Fibroblast of the conjunctiva (primary cell): ENCODE data around the gene LAD1.
A peak's percentile ranks its signal among the peaks of the same experiment; 100 is the strongest.

Experiments used
- DNase-seq: peaks from one replicate; pipeline ENCODE4 v3.0.0-alpha.2; 2010; ENCODE audit warnings: low read depth

LAD1 gene

GRCh38 chr1:201363467-201363866 is 35.7 kb downstream of the LAD1 start:
- no peak for DNase-seq

GRCh38 chr1:201362906-201363305 is 36.2 kb downstream of the LAD1 start:
- no peak for DNase-seq

- peak; percentile 9 for DNase-seq
Observed at GRCh38 chr1:201361652-201362504, 37.2 kb downstream of the LAD1 start.

- DNase-seq = no peak
Observed at GRCh38 chr1:201360901-201361651, 38.0 kb downstream of the LAD1 start.

GRCh38 chr1:201360486-201360885 is 38.6 kb downstream of the LAD1 start:
- no peak for DNase-seq

- no peak for DNase-seq
Observed at GRCh38 chr1:201359873-201360210, 39.3 kb downstream of the LAD1 start.

- no peak for DNase-seq
Observed at GRCh38 chr1:201359031-201359872, 39.9 kb downstream of the LAD1 start.

- no peak for DNase-seq
Observed at GRCh38 chr1:201358596-201358995, 40.5 kb downstream of the LAD1 start.

- no peak for DNase-seq
Observed at GRCh38 chr1:201357636-201358348, 41.3 kb downstream of the LAD1 start.

GRCh38 chr1:201357211-201357610 is 41.9 kb downstream of the LAD1 start:
- DNase-seq = no peak

- DNase-seq = no peak
Observed at GRCh38 chr1:201356701-201357100, 42.4 kb downstream of the LAD1 start.

- no peak for DNase-seq
Observed at GRCh38 chr1:201356236-201356635, 42.9 kb downstream of the LAD1 start.

- no peak for DNase-seq
Observed at GRCh38 chr1:201355471-201355870, 43.7 kb downstream of the LAD1 start.

GRCh38 chr1:201354901-201355295 is 44.2 kb downstream of the LAD1 start:
- DNase-seq = no peak

- DNase-seq = no peak
Observed at GRCh38 chr1:201354151-201354900, 44.8 kb downstream of the LAD1 start.

GRCh38 chr1:201353186-201353940 is 45.8 kb downstream of the LAD1 start:
- DNase-seq = no peak

GRCh38 chr1:201351617-201352016 is 47.5 kb downstream of the LAD1 start:
- DNase-seq = no peak

GRCh38 chr1:201350884-201351283 is 48.2 kb downstream of the LAD1 start:
- no peak for DNase-seq

- no peak for DNase-seq
Observed at GRCh38 chr1:201350361-201350725, 48.8 kb downstream of the LAD1 start.

GRCh38 chr1:201349092-201349491 is 50.0 kb downstream of the LAD1 start:
- DNase-seq = no peak

GRCh38 chr1:201348211-201348566 is 50.9 kb downstream of the LAD1 start:
- DNase-seq = peak; percentile 30
